G401 (cell line): ENCODE measurements around the gene ERAP2. TPM values are rescaled to one million over a fixed set of nuclear protein-coding genes. Genes with fewer than 3 reads are reported as not detected.
"Not testable (repeated sequence)": the region's sequence is repeated elsewhere in the genome, so short reads cannot be mapped to it uniquely, and the experiment has no call there.

Source experiments
- DNase-seq: peaks from one replicate; pipeline ENCODE4 v3.0.0-alpha.2; 2015; ENCODE audit warnings: low spot score
- in situ Hi-C: cut with HindIII; loops from 2 replicates; pipeline ENCODE4 v1.10.0; 2016; ENCODE audit warnings: low sequenced_read_pairs, mixed read lengths
- total RNA-seq: library from RNA; depleted of rRNA; stranded (reverse); fragments of >200 nt; shearing (Covaris generic); gene quantifications from 2 replicates; pipeline ENCODE4 v1.2.3, GENCODE V29; 2014

Gene ERAP2
- total RNA-seq, 1 experiment from 2014 or later, result 0.68 TPM

DNA sequence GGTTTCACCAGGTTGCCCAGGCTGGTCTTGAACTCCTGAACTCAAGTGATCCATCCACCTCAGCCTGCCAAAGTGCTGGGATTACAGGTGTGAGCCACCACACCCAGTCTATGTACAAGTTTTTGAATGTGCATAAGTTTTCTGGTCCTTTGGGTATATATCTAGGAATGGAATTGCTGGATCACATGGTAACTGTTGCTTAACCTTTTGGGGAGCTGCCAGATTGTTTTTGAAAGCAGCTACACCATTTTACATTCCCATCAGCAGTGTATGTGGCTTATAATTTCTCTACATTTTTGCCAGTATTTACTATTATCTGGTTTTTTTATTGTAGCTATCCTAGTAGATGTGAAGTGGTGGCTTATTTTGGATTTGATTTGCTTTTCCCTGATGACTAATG lies 50.7 kb downstream of the ERAP2 start:
- in situ Hi-C loops, result no loop called here
- no peak for DNase-seq

DNA sequence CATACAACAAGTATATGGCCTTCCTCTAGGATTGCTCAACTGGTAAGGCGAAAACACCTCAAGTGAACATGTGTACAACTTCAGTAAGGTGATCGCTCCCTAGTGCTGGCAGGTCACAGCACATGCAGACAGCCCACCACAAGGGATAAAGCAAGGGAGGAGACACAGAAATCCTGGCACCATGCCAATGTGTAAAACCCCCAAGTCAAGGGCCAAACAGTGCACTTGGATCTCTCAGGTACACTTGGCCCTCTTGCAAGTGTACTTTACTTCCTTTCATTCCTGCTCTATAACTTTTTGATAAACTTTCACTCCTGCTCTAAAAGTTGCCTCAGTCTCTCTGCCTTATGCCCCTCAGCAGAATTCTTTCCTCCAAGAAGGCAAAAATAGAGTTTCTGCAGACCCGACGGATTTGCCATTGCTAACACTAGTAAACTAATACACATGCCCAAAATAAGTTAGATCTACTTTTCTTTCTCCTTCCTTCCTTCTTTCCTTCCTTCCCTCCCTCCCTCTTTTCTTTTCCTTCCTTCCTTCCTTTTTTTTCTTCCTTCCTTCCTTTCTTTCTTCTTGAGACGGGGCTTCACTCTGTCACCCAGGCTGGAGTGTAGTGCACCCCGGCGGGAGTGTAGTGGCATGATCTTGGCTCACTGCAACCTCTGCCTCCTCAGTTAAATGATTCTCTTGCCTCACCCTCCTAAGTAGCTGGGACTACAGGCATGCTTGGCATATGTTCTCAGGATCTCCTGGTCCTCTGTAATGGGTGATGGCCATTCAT lies 52.8 kb downstream of the ERAP2 start:
- in situ Hi-C loops, result no loop called here
- no peak for DNase-seq

DNA sequence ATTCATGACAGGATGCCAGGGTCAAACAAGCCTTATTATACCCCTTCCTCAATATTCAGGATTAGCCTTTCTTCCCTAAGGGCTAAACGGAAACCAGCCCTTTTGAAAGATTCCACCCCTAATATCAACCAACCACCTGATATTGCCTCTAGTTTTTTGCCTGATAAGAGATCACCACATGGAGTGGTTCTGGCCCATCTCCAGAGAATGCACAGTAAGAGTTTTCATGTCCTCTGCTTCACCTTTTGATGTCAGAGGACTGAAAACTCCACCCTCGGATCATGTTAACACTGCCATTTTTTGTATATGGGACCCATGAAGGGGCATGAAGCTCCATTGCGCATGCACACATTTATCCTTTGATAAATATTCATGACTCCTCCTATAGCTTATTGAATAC lies 53.8 kb downstream of the ERAP2 start:
- in situ Hi-C loops, result no loop called here

DNA sequence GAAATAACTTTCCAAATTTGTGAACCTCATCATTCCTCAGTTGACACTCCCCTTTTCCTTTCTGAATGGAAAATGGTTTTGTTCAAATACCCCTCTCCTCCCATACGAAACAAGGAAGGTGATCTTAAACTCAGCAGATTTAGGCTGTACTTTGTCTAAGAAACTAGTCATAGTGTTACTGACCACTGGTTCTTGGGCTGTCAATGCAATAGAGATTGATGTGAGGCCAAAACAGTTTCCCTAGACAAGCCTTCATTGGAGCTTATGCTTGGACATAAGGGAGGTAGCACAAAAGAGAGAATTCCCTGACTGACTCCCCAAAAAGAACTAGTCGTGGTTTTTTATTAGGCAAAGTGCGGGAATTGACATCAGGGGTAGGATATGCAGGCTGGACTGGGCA lies 54.3 kb downstream of the ERAP2 start:
- DNase-seq, result no peak
- in situ Hi-C loops, result no loop called here

More for the DNA sequence above, 53.8 kb downstream of the ERAP2 start:
- no peak for DNase-seq

DNA sequence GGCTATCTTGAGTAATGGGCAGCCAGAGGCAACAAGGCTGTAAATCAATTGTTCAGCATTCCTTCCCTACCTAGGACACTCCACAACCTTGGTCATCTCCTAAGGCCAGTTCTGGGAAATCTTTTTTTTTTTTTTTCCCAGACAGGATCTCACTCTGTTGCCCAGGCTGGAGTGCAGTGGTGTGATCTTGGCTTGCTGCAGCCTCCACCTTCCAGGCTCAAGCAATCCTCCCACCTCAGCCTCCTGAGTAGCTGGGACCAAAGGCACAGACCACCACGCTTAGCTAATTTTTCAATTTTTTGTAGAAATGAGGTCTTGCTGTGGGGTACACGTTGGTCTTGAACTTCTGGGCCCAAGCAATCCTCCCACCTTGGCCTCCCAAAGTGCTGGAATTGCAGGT lies 54.7 kb downstream of the ERAP2 start:
- DNase-seq, in situ Hi-C loops: not testable (repeated sequence)

DNA sequence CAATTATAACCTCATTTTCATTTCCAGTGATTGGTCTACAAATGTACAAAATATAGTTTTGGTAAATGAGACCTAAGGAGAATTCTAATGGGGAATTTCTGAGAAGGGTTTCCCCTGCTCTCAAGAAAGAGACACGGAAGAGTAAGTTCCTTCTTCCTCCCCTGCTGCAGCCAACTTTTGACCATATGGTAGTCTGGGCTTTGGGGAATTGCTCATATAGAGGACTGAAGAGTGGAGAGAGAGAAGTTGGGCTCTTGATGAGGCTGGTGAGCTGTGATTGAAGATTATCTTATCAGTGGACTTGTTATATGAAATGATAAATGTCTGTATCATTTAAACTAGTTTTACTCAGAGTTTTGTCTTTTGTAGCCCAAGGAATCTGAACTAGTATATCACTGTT lies 55.3 kb downstream of the ERAP2 start:
- DNase-seq, result no peak
- in situ Hi-C loops, result no loop called here

DNA sequence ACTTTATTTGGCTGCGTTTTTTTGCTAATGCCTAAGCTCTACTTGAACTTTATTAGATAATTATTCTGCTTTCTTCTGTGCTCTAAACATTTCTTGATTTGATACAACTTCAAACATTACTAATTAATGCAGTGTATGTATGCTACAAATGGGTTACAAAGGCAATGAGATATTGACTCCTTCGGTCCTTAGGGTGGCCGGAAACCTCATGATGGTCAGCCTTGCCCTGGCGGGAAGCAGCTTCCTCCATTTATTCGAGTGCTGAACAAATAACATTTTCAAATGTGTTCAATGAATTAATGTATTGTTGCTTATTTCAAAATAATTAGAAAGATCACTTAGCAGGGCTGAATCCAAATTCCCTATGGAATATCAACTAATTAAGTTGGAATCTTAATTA lies 55.7 kb downstream of the ERAP2 start:
- no peak for DNase-seq
- in situ Hi-C loops, result no loop called here

DNA sequence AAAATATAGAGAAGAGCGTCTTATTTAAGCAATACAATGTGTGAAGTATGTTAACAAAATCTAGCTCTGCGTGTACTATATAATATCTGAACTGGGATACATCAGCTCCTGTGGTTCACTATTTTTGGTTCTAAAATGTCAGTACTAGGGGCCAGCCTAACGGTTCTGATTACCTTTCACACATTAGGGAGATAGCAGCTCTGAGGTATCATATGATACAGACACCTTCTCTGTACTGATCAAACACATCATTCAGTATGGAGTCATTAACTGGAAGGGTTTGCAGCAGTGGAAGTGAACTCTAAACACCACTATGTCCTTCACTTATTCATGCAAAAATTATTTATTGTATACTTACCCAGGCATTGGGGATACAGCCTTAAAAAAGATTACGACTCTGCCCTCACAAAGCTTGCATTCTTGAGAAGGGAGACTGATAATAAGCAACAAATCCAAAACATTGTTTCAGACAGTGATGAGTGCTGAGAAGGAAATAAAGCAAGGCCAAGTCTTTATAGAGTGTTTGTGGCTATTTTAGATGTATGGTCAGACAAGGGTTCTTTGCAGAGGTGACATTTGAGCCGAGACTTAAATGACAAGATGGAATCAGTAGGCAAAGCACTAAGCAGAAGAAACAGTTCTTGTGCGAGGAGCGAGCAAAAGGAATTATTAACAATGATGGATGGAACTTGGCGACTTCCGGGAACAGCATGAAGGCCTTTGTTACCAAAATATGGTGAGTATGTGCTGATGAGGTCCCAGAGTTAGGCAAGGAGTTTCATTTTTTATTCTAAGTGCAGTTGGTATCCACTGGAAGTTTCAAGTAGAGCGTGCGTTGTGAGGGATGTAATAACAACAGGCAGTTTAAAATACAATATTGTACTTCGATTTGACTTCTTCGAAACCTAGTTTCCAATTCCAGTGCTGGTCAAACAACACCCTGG lies 57.7 kb downstream of the ERAP2 start:
- DNase-seq, result peak; percentile 46

DNA sequence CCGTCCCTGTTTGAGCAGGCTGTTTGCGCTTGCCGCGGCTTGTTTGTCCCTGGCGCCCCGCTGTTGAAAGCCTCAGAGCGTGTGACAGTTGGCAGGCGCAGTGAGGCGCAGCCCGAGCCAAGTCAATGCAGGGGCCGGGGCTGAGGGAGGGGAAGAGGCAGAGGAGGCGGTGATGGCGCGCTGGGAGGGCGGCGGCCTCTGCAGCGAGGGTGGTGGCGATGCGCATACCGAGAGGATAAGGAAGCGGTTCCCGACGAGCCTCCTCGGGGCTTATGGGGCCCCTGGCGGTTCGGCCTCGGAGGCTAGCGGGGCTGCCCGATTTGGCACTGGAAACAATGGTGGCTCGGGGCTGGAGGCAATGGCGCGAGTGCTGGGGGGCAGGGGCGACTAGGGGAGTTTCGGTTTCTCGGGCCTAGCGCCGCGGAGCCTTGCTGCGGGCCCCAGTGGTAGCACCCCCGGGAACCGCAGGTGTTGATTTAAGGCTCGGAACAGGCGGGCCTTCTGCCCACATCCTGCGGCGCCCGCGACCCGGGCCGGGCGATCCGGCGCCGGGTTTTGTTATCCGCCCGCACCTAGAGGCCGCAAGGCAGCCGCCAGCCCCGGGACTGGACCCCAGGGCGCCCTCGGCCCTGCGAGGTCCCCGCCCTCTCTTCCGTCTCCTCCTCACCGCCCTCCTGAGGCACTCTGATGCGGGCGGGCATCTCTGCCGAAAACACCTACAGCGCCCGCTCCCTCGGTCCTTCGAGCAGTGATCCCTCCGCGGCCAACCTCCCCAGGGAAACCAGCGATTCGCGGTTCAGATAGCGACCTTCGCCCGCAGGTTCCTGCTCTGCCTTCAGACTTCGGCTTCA lies 58.6 kb downstream of the ERAP2 start:
- in situ Hi-C loops, result no loop called here
- peak; percentile 95 for DNase-seq

More for the DNA sequence above, 57.7 kb downstream of the ERAP2 start:
- in situ Hi-C loops, result no loop called here

DNA sequence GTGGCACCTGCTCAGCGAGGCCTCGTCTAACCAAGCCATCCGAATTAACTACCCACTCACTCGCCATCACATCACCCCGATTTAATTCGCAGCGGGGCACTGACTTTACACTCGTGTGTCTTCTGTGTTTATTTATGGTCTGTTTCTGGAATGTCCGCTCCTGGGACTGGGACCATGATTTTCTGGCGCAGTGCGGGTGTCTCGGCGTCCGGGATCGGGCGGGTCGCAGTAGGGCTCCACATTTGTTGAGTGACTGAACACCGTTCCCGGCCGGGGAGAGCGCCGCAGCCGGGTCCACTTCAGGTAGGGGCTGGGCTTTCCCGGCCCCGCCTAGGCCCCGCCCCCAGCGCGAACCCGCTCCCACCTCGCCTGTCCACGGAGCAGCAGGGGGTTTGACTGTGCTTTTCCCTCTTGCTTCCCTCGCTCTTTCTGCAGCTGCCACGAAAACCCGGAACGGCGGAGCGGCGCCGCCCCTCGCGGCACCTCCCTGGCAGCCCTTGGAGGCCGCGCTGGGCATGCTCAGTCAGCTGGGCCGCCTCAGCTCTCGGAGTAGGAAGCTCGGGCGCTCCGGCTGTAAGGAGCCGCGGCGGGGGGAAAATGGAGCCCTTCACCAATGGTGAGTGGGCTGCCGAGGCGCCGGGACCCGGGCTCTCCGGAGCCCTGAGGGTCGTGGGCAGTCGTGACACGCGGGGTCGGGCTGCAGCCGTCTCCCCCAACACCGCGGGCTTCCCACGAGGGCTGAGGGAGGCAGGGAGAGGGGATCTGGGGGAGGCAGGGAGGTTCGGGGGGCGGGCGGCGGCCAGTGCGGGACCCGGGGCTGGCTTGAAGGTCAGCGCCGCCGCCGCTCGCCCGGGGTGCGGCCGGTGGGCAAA lies 59.5 kb downstream of the ERAP2 start, which contains the start of gene LNPEP:
LNPEP (plus strand) TSS at position 522 of the 872 bp plus-strand sequence; CDS start at position 598, 76 bp downstream.
- peak; percentile 97 for DNase-seq
- in situ Hi-C loops, result no loop called here

DNA sequence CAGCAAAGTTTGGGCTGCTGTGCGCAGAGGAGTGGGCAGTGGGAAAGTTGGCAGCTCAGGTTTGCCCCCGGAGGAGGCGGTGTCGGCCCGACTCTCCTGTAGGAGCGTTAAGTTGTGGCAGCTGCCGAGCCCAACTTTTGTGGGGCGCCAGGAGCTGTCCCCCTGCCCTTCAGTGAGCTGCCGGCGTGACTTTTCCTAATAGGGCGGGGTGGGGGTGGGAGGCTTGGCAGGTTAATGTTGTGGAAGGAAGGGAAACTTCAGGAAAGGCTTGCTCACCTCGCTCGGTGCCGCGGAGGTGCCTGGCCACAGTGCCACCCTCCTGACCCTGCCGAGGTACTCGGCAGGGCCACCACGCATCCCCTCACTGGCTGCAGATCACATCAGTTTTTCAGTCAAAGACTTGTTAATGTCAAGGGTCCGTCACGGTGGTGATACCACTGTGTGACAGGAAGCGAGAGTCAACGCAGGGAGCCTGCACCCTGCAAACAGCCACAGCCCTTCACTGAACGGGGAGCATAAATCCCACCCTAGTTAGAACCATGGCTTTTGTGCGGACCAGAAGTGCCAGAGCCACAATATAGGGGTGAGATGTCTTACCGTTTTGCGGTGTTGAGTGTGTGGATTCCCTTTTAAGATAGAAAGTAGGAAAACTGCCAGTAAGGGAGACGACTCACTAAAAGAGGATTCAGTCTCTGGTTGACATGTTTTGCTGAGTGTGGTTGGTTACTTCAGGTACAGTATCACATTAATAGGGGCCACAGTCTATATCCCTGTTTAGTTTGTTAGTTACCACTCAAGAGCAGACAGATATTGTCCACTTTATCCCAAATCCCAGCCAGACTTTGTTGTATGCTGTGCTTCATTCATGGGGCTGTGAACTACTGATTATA lies 60.4 kb downstream of the ERAP2 start:
- peak; percentile 67 for DNase-seq

DNA sequence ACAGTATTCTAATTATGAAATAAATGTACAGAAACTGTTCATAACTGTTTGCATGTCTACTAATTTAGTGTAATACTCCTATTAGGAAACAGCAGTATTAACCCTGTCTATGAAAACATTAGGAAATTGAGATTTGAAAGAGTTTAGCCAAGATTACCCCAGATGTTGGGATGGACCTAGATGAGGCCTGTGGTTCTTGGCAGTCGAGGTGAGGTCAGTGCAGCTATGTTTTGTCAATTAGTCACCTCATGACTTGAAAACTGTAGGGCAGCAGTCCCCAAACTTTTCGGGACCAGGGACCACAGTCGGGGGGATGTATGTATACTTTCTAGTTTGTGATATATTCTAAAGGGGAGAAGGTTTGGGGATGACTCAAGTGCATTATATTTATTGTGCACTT lies 64.3 kb downstream of the ERAP2 start:
- DNase-seq, result no peak
- in situ Hi-C loops, result no loop called here

More for the DNA sequence above, 60.4 kb downstream of the ERAP2 start:
- in situ Hi-C loops, result no loop called here

DNA sequence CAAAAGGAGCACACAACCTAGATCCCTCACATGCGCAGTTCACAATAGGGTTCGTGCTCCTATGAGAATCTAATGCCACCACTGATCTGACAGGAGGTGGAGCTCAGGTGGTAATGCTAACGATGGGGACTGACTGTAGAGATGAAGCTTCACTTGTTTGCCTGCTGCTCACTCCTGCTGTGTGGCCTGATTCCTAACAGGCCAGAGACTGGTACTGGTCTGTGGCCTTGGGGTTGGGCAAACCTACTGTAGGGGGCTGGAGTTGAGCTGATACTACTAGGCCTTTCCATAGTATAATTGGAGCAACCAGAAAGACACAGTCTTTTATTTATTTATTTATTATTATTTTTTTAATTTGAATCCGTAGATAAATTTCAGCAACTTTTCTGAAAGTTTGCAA lies 64.8 kb downstream of the ERAP2 start:
- in situ Hi-C loops, result no loop called here
- no peak for DNase-seq

DNA sequence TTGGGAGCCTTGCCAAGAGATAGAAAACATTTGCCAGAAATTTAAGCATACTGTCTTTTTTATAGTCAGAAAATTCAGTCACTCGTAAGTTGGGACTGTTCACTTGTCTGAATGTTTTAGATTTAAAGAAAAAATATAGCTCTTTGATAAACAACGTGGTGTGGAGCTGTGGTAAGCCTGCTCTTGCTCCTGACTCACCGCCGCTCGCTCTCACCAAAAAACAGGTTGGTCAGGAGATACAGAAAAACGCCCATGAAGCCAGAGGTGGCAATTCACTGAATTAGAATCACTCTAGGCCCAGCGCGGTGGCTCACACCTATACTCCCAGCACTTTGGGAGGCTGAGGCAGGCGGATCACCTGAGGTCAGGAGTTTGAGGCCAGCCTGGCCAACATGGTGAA lies 65.8 kb downstream of the ERAP2 start:
- no peak for DNase-seq
- in situ Hi-C loops, result no loop called here

DNA sequence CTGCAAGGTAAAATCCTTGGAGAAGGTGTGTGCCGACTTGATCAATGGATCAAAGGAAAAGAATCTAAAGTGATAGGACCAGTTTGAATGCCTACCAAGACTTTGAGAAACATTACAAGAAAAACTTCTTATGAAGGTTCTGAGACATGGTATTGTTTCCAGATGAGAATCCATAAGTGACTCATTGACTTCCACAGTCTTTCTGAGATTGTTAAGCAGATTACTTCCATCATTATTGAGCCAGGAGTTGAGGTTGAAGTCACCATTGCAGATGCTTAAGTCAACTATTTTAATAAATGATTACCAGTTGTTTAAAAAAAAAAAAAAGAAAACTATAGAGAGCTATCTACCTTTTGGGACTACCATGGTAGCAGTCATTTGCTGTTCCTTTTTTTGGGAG lies 66.6 kb downstream of the ERAP2 start:
- DNase-seq, result no peak
- in situ Hi-C loops, result no loop called here

DNA sequence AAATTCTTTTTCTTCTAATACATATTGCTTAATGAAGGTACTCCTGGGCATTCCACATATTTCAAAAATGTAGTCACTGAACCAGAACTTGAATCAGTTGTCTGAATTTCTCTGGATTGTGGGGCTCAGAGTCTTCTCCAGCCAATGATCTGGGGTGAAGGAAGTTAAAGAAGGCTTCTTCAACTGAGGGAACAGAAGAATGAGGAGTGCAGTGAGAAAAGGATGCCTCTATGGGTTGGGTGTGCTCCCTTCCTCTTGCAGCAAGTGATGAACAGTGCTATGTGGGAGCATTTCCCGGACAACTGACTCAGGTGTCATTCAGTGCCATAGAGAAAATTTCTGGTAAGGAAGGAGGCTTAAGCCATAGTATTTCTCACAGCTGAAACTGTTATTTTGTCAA lies 67.5 kb downstream of the ERAP2 start:
- DNase-seq, result no peak
- in situ Hi-C loops, result no loop called here

DNA sequence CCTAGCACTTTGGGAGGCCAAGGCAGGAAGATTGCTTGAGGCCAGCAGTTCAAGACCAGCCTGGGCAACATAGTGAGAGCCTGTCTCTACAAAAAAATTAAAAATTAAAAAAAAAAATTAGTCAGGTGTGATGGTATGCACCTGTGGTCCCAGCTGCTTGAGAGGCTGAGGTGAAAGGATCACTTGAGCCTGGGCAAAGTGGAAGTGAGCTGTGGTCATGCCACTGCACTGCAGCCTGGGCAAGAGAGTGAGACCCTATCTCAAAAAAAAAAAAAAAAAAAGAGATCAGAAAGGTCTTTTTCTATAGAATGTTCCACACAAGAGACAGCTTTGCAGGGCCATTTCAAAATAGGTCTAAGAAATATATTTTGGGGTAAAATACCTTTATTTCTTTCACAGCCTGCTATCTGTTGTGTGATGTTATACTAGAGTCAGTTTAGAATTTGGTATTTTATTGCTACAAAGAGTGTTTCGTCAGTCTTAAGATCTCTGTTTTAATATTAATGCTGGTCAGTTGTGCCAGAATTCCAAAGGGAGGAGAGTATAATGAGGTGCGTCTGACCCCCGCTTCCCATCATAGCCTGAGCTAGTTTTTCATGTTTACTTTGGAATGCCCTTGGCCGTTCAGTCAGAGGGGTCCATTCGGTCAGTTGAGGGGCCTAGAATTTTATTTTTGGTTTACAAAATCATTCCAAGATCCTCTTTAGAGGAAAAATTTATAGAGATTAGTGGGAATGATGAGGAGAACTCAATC lies 69.0 kb downstream of the ERAP2 start:
- DNase-seq, result no peak
- in situ Hi-C loops, result no loop called here
